Transverse colon (tissue), 4 donors: Measurements from ENCODE around the gene MRGPRG. TPM values are rescaled to one million over a fixed set of nuclear protein-coding genes. Genes with fewer than 3 reads are reported as not detected.

Experiments used
- DNase-seq: peaks from one replicate; pipeline ENCODE4 v3.0.0-alpha.2; 2019
- H3K27ac ChIP-seq, 4 donors: fragments of 200-600 bp; sonication (generic); 2 replicates each; pipeline ENCODE4 v1.5.1; 2016 to 2018; ENCODE audit warnings: inconsistent platforms in 4 of 4
- H3K27me3 ChIP-seq: fragments of 200-600 bp; sonication (generic); 2 replicates; pipeline ENCODE4 v1.5.1; 2017; ENCODE audit warnings: inconsistent platforms
- H3K36me3 ChIP-seq, 4 donors: fragments of 200-600 bp; sonication (generic); 2 replicates each; pipeline ENCODE4 v1.5.1; 2017 to 2019; ENCODE audit warnings: inconsistent platforms in 4 of 4
- H3K4me1 ChIP-seq, 4 donors: fragments of 200-600 bp; sonication (generic); 2 replicates each; pipeline ENCODE4 v1.5.1; 2017 to 2020; ENCODE audit warnings: inconsistent platforms in 4 of 4
- H3K4me3 ChIP-seq, 4 donors: fragments of 200-600 bp; sonication (generic); 1 replicate in 1 of 4; 2 replicates in 3 of 4; pipeline versions ENCODE4 v1.5.1 to v1.6.1; 2017 to 2019; ENCODE audit warnings: inconsistent platforms in 4 of 4
- H3K9me3 ChIP-seq, 2 donors: fragments of 200-600 bp; sonication (generic); 2 replicates each; pipeline ENCODE4 v1.5.1; 2017 to 2019; ENCODE audit warnings: inconsistent platforms in 2 of 2
- EP300 ChIP-seq: sonication (generic); formaldehyde crosslinking; IDR thresholded peaks from one replicate; pipeline ENCODE4 v1.6.1; 2017; ENCODE audit warnings: antibody characterized with exemption, low read depth
- POLR2A ChIP-seq: fragments of 450-650 bp; IDR thresholded peaks from one replicate; pipeline ENCODE4 v1.6.1; 2016; ENCODE audit warnings: antibody characterized with exemption, mild to moderate bottlenecking, moderate library complexity
- POLR2AphosphoS5 ChIP-seq, 3 donors: sonication (generic); formaldehyde crosslinking; IDR thresholded peaks; one replicate each; pipeline ENCODE4 v1.6.1; 2016; ENCODE audit warnings: antibody characterized with exemption in 3 of 3
- WGBS, 2 donors: methylation state at CpG; one replicate each; pipeline ENCODE4 v1.1.5; 2018; ENCODE audit warnings: low coverage in 1 of 2; 5-methylcytosine and 5-hydroxymethylcytosine counted together
- in situ Hi-C, 4 donors: fragments of 200-750 bp; cut with MboI; loops; one replicate each; pipeline versions ENCODE4 v1.15.0 to v1.15.1; 2017; ENCODE audit warnings: low sequenced_read_pairs in 3 of 4, low pct_ligation_motif_present in 1 of 4, low pct_unique_long_range_greater_than_20kb in 1 of 4
- intact Hi-C: fragments of 100-400 bp; cut with DNase I; formaldehyde crosslinking; loops from one replicate; pipeline ENCODE4 v1.15.1; 2023; ENCODE audit warnings: low total_unique reads
- total RNA-seq, 4 donors: library from RNA; depleted of rRNA; stranded (reverse); fragments of >200 nt; gene quantifications; one replicate each; pipeline ENCODE4 v1.1.0, GENCODE V29; 2016
- TF ChIP-seq, protein P1 (sequence below), 5 experiments: fragments of 200-600 bp in 3 of 5; fragments of 450-650 bp in 2 of 5; sonication (generic) in 3 of 5; IDR thresholded peaks; 1 replicate in 2 of 5; 2 replicates in 3 of 5; pipeline ENCODE4 v1.5.1; 2016 to 2017; ENCODE audit warnings: antibody characterized with exemption in 5 of 5, inconsistent platforms in 3 of 5, mild to moderate bottlenecking in 2 of 5, moderate library complexity in 1 of 5

MRGPRG gene
- total RNA-seq, 4 donors from 2014 or later, result not detected

DNA sequence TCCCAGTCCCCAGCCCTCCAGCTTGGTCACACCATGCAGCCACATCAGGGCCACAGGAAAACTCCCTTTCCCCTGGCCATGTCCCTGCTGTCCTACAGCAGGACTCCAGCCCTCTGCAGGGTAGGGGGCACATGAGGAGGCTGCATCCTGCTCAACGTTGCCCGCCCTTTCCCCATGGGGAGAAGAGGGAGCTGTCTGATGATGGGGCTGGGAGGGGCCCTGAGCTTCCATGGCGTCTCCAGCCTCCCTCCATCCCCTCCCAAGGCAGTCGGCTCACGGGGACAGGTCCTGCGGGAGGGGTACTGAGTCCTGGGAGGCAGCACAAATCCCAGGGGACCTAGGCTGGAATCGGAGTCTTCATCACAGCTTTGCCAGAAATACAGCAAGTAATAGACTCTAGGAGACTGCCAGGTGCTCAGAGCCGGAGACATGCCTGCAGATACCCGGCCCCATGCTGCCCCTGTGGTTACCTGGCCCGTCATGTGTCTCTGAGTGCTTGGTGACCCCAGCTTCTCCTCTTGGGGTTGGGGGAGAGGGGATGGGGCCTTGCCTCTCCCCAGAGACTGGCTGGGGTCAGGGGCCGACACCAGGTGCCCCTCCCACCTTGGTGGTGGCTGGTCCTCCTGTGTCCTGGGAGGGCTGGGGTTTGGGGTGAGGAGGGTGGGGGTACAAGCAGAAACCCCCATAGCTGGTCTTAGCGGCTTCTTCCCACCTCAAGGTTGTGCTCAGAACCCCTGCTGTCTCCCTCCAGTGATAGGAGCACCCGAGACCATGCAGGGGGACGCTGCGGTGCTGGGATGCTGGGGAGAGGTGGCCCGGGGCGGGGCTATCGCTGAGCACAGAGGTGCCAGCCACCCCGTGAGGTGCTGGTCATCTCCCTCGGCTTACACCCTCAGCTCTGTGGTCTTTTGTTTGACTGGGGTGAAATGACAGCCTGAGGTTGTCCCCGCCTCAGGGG lies 11.3 kb upstream of the MRGPRG start:
- peaks cover 33% of the 10 kb centered on the region for H3K27me3 ChIP-seq
- in situ Hi-C loops (no loop called here), intact Hi-C loops (no loop called here)
- no peak overlapping the region for H3K4me3 ChIP-seq
- no peak for DNase-seq
- WGBS, 2 donors, result 76% methylated on average over 21 of the region's 21 CpGs; no CpG with 5 or more reads in 1 of the 2 donors
- no peaks in the 10 kb centered on the region for H3K36me3 ChIP-seq
- TF ChIP-seq POLR2AphosphoS5 (IDR thresholded peaks at IDR 0.05) (no peak), POLR2A (no peak), EP300 (no peak)
- TF ChIP-seq, protein P1, sequence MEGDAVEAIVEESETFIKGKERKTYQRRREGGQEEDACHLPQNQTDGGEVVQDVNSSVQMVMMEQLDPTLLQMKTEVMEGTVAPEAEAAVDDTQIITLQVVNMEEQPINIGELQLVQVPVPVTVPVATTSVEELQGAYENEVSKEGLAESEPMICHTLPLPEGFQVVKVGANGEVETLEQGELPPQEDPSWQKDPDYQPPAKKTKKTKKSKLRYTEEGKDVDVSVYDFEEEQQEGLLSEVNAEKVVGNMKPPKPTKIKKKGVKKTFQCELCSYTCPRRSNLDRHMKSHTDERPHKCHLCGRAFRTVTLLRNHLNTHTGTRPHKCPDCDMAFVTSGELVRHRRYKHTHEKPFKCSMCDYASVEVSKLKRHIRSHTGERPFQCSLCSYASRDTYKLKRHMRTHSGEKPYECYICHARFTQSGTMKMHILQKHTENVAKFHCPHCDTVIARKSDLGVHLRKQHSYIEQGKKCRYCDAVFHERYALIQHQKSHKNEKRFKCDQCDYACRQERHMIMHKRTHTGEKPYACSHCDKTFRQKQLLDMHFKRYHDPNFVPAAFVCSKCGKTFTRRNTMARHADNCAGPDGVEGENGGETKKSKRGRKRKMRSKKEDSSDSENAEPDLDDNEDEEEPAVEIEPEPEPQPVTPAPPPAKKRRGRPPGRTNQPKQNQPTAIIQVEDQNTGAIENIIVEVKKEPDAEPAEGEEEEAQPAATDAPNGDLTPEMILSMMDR (IDR thresholded peaks at IDR 0.05), result no peak
- no peak overlapping the region for H3K27ac ChIP-seq
- no peaks in the 10 kb centered on the region for H3K9me3 ChIP-seq
- H3K4me1 ChIP-seq, result no peaks in the 10 kb centered on the region

DNA sequence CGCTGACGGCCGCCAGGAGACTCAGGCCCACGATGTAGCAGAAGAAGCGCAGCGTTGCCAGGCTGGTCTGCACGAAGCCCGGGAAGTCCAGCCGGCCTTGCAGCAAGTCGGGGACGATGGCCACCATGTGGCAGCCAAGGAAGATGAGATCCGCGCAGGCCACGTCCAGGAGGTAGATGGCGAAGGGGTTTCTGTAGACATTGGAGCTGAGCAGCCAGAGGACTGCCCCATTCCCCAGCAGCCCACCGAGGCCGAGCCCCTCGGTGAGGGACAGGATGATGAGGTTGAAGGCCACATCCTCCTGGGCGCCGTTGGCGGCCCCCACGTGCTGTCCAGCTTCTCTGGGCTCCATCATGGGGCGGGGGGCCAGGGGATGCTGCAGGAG lies 9.8 kb upstream of the MRGPRG start:
- TF ChIP-seq POLR2A (no peak), POLR2AphosphoS5 (IDR thresholded peaks at IDR 0.05) (no peak), EP300 (no peak)
- TF ChIP-seq, protein P1 (IDR thresholded peaks at IDR 0.05), result no peak
- in situ Hi-C loops (no loop called here), intact Hi-C loops (no loop called here)
- peaks cover 39% of the 10 kb centered on the region for H3K27me3 ChIP-seq
- no peaks in the 10 kb centered on the region for H3K36me3 ChIP-seq
- DNase-seq, result no peak
- no peaks in the 10 kb centered on the region for H3K9me3 ChIP-seq
- H3K4me3 ChIP-seq, result no peak overlapping the region
- WGBS, 2 donors, result 81% methylated on average over 20 of the region's 23 CpGs; no CpG with 5 or more reads in 1 of the 2 donors
- no peak overlapping the region for H3K27ac ChIP-seq
- no peaks in the 10 kb centered on the region for H3K4me1 ChIP-seq

DNA sequence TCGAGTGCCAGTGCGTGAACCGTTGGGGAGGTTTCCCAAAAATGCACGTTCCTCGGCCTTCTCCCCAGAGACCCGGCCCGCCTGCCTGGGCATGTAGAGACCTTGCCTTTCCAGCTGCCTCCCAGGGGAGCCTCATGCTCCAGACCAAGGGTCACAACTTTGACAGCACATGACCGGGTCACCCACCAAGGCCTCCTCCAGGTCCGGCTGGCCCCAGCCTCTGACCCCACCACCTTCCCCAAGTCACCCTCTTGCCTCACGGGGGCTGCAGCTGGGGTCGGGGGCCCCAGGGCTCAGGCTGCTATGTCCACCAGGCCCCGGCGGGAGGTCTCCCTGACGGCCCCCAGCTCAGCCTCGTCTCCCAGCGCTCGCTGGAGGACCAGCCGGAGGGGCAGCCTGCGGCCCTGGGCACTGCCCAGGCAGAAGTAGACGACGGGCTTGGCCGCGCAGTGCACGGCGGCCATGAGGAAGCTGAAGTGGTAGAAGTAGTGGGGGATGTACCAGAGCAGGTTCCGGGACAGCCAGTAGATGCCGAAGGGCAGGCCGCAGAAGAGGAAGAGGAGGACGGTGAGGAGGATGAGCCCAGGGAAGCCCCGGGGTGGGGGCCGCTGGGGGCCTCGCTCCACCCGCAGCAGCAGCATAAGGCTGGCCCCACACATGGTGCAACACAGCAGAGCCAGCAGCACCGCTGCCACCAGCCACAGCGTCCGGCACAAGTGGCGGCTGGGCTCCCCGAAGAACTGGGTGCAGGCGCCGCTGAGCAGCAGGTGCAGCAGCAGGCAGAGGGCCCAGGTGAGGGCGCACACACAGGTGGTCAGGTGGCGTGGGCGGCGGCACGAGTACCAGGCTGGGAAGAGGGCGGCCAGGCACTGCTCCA lies 9.2 kb upstream of the MRGPRG start:
- no peaks in the 10 kb centered on the region for H3K36me3 ChIP-seq
- H3K9me3 ChIP-seq, result no peaks in the 10 kb centered on the region
- no peak overlapping the region for H3K27ac ChIP-seq
- H3K4me3 ChIP-seq, result no peak overlapping the region
- intact Hi-C loops (no loop called here), in situ Hi-C loops (no loop called here)
- DNase-seq, result no peak
- TF ChIP-seq EP300, result no peak
- no peak for TF ChIP-seq POLR2A
- TF ChIP-seq POLR2AphosphoS5 (IDR thresholded peaks at IDR 0.05), result no peak
- TF ChIP-seq, protein P1 (IDR thresholded peaks at IDR 0.05), result no peak
- peaks cover 45% of the 10 kb centered on the region for H3K27me3 ChIP-seq
- 85 to 87% methylated on average over 7 to 46 of the region's 46 CpGs for WGBS, 2 donors
- no peaks in the 10 kb centered on the region for H3K4me1 ChIP-seq
